ENCODE data around the gene SPAG7.

- no peak for TF ChIP-seq CTCF (IDR thresholded peaks at IDR 0.05; ENCODE audit: poor library complexity)
- TF ChIP-seq EZH2 (IDR thresholded peaks at IDR 0.05; ENCODE audit: borderline replicate concordance) = no peak
- no peak for TF ChIP-seq EZH2phosphoT487 (IDR thresholded peaks at IDR 0.05; ENCODE audit: low read depth, severe bottlenecking, unreplicated experiment)
Observed at GRCh38 chr17:4941319-4941610, 26.4 kb downstream of the SPAG7 start.
